A549 (cell line): ENCODE data around the gene REM2. TPM values are rescaled to one million over a fixed set of nuclear protein-coding genes. Genes with fewer than 3 reads are reported as not detected.

Source experiments
- ATAC-seq, 2 experiments: fragments of 200-7000 bp in 1 of 2; fragments of >200 bp in 1 of 2; cut with Nextera tagmentation in 1 of 2; cut with Tn5 transposase in 1 of 2; 3 replicates each; pipeline versions ENCODE4 v1.8.0 to v1.9.1; 2018 to 2020; ENCODE audit warnings: mild to moderate bottlenecking in 1 of 2, moderate library complexity in 1 of 2
- CTCF ChIA-PET: fragments of 300-600 bp; sonication (Branson Sonifier 250); formaldehyde crosslinking; extraction: SDS; loops from one replicate; lab custom pipeline; 2021; ENCODE audit warnings: antibody characterized with exemption, inconsistent platforms; lab: Yijun Ruan, JAX
- POLR2A ChIA-PET: fragments of 350-600 bp; formaldehyde crosslinking; extraction: SDS; loops from one replicate; lab custom pipeline; 2021; ENCODE audit warnings: antibody characterized with exemption, inconsistent platforms; lab: Yijun Ruan, JAX
- DNase-seq, 2 experiments: peaks; one replicate each; pipeline versions ENCODE4 v3.0.0 to v3.0.0-alpha.2; 2011 to 2016; ENCODE audit warnings: low read depth in 1 of 2, low spot score in 1 of 2
- FAIRE-seq: peaks from 2 replicates; lab custom pipeline; 2011; peaks lifted over from hg19 to GRCh38; lab: Jason Lieb, UNC
- H3K27ac ChIP-seq, 2 experiments: fragments of >200 bp; sonication (Bioruptor Twin); formaldehyde crosslinking; 3 replicates each; pipeline ENCODE4 v1.5.1; 2016 to 2017
- H3K4me1 ChIP-seq: fragments of >200 bp; sonication (Bioruptor Twin); formaldehyde crosslinking; 3 replicates; pipeline ENCODE4 v1.6.1; 2016
- H3K4me2 ChIP-seq: fragments of >200 bp; sonication (Bioruptor Twin); formaldehyde crosslinking; 3 replicates; pipeline ENCODE4 v1.6.1; 2016
- H3K4me3 ChIP-seq: fragments of >200 bp; sonication (Bioruptor Twin); formaldehyde crosslinking; 3 replicates; pipeline ENCODE4 v1.5.1; 2016
- H3K9me3 ChIP-seq: fragments of >200 bp; sonication (Bioruptor Twin); formaldehyde crosslinking; 3 replicates; pipeline ENCODE4 v1.6.1; 2016
- BHLHE40 ChIP-seq: IDR thresholded peaks from 2 replicates; pipeline ENCODE4 v1.6.1; 2012; ENCODE audit warnings: low read depth, low read length, inconsistent platforms
- FOSL2 ChIP-seq, 2 experiments: fragments of 450-650 bp in 1 of 2; fragments of >200 bp in 1 of 2; sonication (Bioruptor Twin) in 1 of 2; formaldehyde crosslinking; IDR thresholded peaks; 2 replicates each; pipeline versions ENCODE4 v1.5.0 to v1.6.1; 2016 to 2020; ENCODE audit warnings: mild to moderate bottlenecking in 1 of 2, moderate library complexity in 1 of 2
- HOXB5 ChIP-seq: fragments of 250-450 bp; sonication (Bioruptor Pico); IDR thresholded peaks from 2 replicates; pipeline ENCODE4 v1.5.0; 2020; ENCODE audit warnings: mild to moderate bottlenecking, moderate library complexity
- KDM5A ChIP-seq: fragments of 200-600 bp; sonication (generic); IDR thresholded peaks from 2 replicates; pipeline ENCODE4 v1.6.1; 2016; ENCODE audit warnings: antibody characterized with exemption, mild to moderate bottlenecking
- MAFK ChIP-seq: fragments of 450-650 bp; IDR thresholded peaks from 2 replicates; pipeline ENCODE4 v1.6.1; 2014; ENCODE audit not compliant: partially characterized antibody
- MYC ChIP-seq: IDR thresholded peaks from 2 replicates; pipeline ENCODE4 v1.6.1; 2012; ENCODE audit warnings: mild to moderate bottlenecking, inconsistent platforms, low read length, improper control_type of control experiment, borderline replicate concordance
- NPAS2 ChIP-seq: fragments of 250-450 bp; sonication (Bioruptor Pico); IDR thresholded peaks from 2 replicates; pipeline ENCODE4 v1.8.0; 2022; ENCODE audit warnings: mild to moderate bottlenecking, moderate library complexity, borderline replicate concordance
- NR3C1 ChIP-seq: fragments of >200 bp; sonication (Bioruptor Twin); formaldehyde crosslinking; IDR thresholded peaks from 3 replicates; pipeline ENCODE4 v1.6.1; 2017
- POLR2A ChIP-seq: IDR thresholded peaks from 2 replicates; pipeline ENCODE4 v1.6.1; 2012; ENCODE audit warnings: mild to moderate bottlenecking, low read length
- RARB ChIP-seq: fragments of 250-450 bp; sonication (Bioruptor Pico); IDR thresholded peaks from 2 replicates; pipeline ENCODE4 v1.8.0; 2021; ENCODE audit warnings: mild to moderate bottlenecking, moderate library complexity
- RNF2 ChIP-seq: fragments of 200-600 bp; sonication (generic); IDR thresholded peaks from 2 replicates; pipeline ENCODE4 v1.6.1; 2016; ENCODE audit warnings: low read depth, mild to moderate bottlenecking, antibody characterized with exemption, moderate library complexity, borderline replicate concordance
- SREBF2 ChIP-seq: fragments of 450-650 bp; IDR thresholded peaks from 2 replicates; pipeline ENCODE4 v1.6.1; 2014; ENCODE audit warnings: mild to moderate bottlenecking, moderate library complexity
- TP53 ChIP-seq: fragments of 250-450 bp; sonication (Bioruptor Pico); IDR thresholded peaks from 2 replicates; pipeline ENCODE4 v1.5.0; 2021; ENCODE audit warnings: mild to moderate bottlenecking, moderate library complexity
- ZFP36 ChIP-seq: fragments of 450-650 bp; IDR thresholded peaks from 2 replicates; pipeline ENCODE4 v1.6.1; 2014; ENCODE audit warnings: borderline replicate concordance; ENCODE audit not compliant: partially characterized antibody
- WGBS: methylation state at CpG from one replicate; pipeline ENCODE4 v1.1.6; 2017; ENCODE audit errors: missing lambda C conversion rate; 5-methylcytosine and 5-hydroxymethylcytosine counted together
- polyA plus RNA-seq, 4 experiments: library from polyadenylated mRNA; depleted of rRNA in 3 of 4; stranded (reverse); fragments of >200 nt; fragmentation: RNase III in 1 of 4; extraction: RNeasy Plus Mini Kit Qiagen cat#74134 plus additional on column Dnase treatment in 1 of 4; gene quantifications; 2 replicates in 3 of 4; 3 replicates in 1 of 4; pipeline ENCODE4 v1.2.3, GENCODE V29; 2011 to 2017
- TF ChIP-seq, protein P1 (sequence below): fragments of 200-600 bp; sonication (generic); IDR thresholded peaks from 2 replicates; pipeline ENCODE4 v1.6.1; 2016; ENCODE audit warnings: antibody characterized with exemption, mild to moderate bottlenecking, moderate library complexity

REM2 gene
- polyA plus RNA-seq, 2 of the 4 experiments (the other 2 are of a cell fraction) = 0.23 to 0.31 TPM

DNA sequence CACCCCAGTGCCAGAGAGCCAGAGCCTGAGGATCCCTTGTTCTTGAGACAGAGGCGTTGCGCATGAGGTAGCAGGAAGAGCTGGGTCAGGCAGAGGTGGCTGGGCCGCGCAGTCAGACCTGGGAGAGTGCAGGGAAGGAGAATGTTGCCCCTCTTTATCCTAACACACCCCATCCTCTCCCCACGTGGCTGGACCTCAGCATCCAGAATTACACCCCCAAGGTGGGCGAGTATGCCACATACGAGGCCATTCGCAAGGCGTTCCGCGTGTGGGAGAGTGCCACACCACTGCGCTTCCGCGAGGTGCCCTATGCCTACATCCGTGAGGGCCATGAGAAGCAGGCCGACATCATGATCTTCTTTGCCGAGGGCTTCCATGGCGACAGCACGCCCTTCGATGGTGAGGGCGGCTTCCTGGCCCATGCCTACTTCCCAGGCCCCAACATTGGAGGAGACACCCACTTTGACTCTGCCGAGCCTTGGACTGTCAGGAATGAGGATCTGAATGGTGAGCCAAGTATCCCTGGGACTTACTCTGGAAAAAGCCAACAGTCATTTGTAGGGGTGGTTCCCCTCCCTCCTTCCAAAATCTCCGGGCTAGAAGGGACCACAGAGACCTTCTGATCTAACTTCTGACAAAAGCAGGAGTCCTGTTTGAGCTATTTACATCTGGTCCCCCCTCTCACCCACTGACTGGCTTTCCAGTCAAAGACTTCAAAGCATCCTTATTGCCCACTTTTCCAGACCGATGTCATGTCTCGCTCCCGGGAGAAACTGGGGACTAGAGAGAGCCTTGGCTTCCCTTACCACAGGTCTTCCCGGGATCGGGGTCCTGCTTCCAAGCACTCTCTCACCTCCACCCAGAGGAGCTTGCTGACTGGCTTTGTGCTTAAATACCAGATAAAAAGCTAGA is 40.6 kb upstream of the REM2 start:
- no peak for ATAC-seq
- CTCF ChIA-PET = interaction anchor here (1.0 to 14.1 kb wide), 5 partner anchors 10 to 286 kb away, joined by 3 to 195 read pairs (median 5); no protein-coding TSS in a partner anchor
- no peaks in the 10 kb centered on the region for H3K9me3 ChIP-seq
- no peak overlapping the region for H3K4me3 ChIP-seq
- POLR2A ChIA-PET = no interaction called here
- H3K27ac ChIP-seq = no peak overlapping the region
- no peaks in the 10 kb centered on the region for H3K4me1 ChIP-seq
- whole genome bisulfite sequencing = 88% methylated on average over 28 of the region's 28 CpGs
- TF ChIP-seq KDM5A = no peak
- TF ChIP-seq SREBF2 = no peak
- TF ChIP-seq MYC = no peak
- no peak for TF ChIP-seq BHLHE40
- no peak for TF ChIP-seq ZFP36
- TF ChIP-seq RARB (CRISPR knock-in tag) = no peak
- TF ChIP-seq TP53 (CRISPR knock-in tag) = no peak
- TF ChIP-seq, all 56 proteins: peak for 0
- DNase-seq (no peak), FAIRE-seq (no peak)
- H3K4me2 ChIP-seq = no peak overlapping the region

DNA sequence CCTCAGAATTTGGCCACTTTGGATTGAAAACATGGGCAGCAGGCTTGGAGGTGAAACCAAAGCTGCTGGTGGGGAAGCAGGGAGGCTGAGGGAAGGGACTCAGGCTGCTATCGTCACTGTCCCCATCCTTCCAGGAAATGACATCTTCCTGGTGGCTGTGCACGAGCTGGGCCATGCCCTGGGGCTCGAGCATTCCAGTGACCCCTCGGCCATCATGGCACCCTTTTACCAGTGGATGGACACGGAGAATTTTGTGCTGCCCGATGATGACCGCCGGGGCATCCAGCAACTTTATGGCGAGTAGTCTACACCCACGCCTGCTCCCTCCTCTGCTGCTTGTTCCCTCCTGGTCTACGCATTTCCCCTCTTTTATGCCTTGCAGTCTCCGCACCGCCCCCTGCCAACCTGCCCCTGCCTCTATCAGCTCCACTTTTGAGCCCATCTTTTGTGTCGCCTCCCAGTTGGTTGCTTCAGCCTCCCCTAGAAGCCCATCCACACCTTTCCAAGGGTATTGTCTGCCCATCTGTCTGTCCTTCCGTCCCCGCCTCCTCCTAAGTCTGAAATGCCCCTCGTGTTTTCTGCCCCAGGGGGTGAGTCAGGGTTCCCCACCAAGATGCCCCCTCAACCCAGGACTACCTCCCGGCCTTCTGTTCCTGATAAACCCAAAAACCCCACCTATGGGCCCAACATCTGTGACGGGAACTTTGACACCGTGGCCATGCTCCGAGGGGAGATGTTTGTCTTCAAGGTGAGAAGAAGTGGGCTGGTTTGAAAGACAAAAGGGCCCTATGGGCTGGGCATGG is 39.7 kb upstream of the REM2 start:
- no peaks in the 10 kb centered on the region for H3K4me1 ChIP-seq
- H3K27ac ChIP-seq = no peak overlapping the region
- TF ChIP-seq RNF2 = no peak
- TF ChIP-seq FOSL2 (IDR thresholded peaks at IDR 0.05) = no peak
- no peak for TF ChIP-seq FOSL2 (CRISPR knock-in tag; IDR thresholded peaks at IDR 0.05)
- no peak for TF ChIP-seq NPAS2
- TF ChIP-seq POLR2A = no peak
- no peak for TF ChIP-seq HOXB5
- no peak for TF ChIP-seq MAFK
- TF ChIP-seq, protein P1, sequence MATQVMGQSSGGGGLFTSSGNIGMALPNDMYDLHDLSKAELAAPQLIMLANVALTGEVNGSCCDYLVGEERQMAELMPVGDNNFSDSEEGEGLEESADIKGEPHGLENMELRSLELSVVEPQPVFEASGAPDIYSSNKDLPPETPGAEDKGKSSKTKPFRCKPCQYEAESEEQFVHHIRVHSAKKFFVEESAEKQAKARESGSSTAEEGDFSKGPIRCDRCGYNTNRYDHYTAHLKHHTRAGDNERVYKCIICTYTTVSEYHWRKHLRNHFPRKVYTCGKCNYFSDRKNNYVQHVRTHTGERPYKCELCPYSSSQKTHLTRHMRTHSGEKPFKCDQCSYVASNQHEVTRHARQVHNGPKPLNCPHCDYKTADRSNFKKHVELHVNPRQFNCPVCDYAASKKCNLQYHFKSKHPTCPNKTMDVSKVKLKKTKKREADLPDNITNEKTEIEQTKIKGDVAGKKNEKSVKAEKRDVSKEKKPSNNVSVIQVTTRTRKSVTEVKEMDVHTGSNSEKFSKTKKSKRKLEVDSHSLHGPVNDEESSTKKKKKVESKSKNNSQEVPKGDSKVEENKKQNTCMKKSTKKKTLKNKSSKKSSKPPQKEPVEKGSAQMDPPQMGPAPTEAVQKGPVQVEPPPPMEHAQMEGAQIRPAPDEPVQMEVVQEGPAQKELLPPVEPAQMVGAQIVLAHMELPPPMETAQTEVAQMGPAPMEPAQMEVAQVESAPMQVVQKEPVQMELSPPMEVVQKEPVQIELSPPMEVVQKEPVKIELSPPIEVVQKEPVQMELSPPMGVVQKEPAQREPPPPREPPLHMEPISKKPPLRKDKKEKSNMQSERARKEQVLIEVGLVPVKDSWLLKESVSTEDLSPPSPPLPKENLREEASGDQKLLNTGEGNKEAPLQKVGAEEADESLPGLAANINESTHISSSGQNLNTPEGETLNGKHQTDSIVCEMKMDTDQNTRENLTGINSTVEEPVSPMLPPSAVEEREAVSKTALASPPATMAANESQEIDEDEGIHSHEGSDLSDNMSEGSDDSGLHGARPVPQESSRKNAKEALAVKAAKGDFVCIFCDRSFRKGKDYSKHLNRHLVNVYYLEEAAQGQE = no peak
- no peak for TF ChIP-seq NR3C1
- no peak for DNase-seq
- ChIA-PET POLR2A (no interaction called here), CTCF (interaction anchor here (0.6 to 14.1 kb wide), 7 partner anchors 9 to 286 kb away, joined by 3 to 195 read pairs (median 4); no protein-coding TSS in a partner anchor)
- WGBS = 76% methylated on average over 21 of the region's 21 CpGs
- no peak for FAIRE-seq
- ATAC-seq = no peak
- H3K4me3 ChIP-seq = no peak overlapping the region
- no peak overlapping the region for H3K4me2 ChIP-seq
- H3K9me3 ChIP-seq = no peaks in the 10 kb centered on the region
